HCT116 (cell line): ENCODE data around the gene DNAH10. TPM values are rescaled to one million over a fixed set of nuclear protein-coding genes. Genes with fewer than 3 reads are reported as not detected.
A peak's percentile ranks its signal among the peaks of the same experiment; 100 is the strongest.

Experiments
- ATAC-seq: fragments of 200-7000 bp; cut with Tn5 transposase; 2 replicates; pipeline ENCODE4 v1.9.1; 2020; ENCODE audit warnings: mild to moderate bottlenecking, moderate library complexity
- BruUV-seq: library from RNA; stranded (reverse); fragments of 400-500 nt; replicated peaks from 2 replicates; lab custom pipeline; 2021; lab: Mats Ljungman, UMichigan
- CTCF ChIA-PET: fragments of 300-600 bp; sonication (Branson Sonifier 250); formaldehyde crosslinking; loops from one replicate; lab custom pipeline; 2021; ENCODE audit warnings: antibody characterized with exemption; lab: Charles Lee
- POLR2A ChIA-PET: fragments of 300-600, 350-600 bp; sonication (Branson Sonifier 250); formaldehyde crosslinking; loops from one replicate; lab custom pipeline; 2021; ENCODE audit warnings: antibody characterized with exemption; lab: Charles Lee
- RAD21 ChIA-PET, 2 experiments: fragments of 300-600 bp; sonication (Branson Sonifier 250); formaldehyde crosslinking; loops; one replicate each; lab custom pipeline; 2023; ENCODE audit warnings: low total read pairs in 2 of 2; ENCODE audit not compliant: uncharacterized antibody in 2 of 2, unreplicated experiment in 2 of 2, low non-redundant PET in 1 of 2; lab: Charles Lee
- DNase-seq: peaks from one replicate; pipeline ENCODE4 v3.0.0-alpha.2; 2010; ENCODE audit warnings: low read depth, low spot score
- H2AFZ ChIP-seq: fragments of 200-600 bp; shearing (Covaris generic), sonication (generic); 2 replicates; pipeline ENCODE4 v1.6.1; 2017; ENCODE audit warnings: low read depth, mixed run types, mixed read lengths, antibody characterized with exemption, low read length; ENCODE audit not compliant: poor library complexity, severe bottlenecking
- H3K27ac ChIP-seq: 2 replicates; pipeline ENCODE4 v1.5.1; 2012; ENCODE audit warnings: low read depth, low read length
- H3K27me3 ChIP-seq: fragments of 200-600 bp; sonication (generic); 2 replicates; pipeline ENCODE4 v1.6.1; 2016; ENCODE audit warnings: mixed run types, low read length, mixed read lengths; ENCODE audit not compliant: insufficient read depth
- H3K36me3 ChIP-seq, 2 experiments: fragments of 200-500 bp in 1 of 2; fragments of 200-600 bp in 1 of 2; sonication (Bioruptor generic) in 1 of 2; sonication (generic) in 1 of 2; 2 replicates each; pipeline versions ENCODE4 v1.5.1 to v1.6.1; 2014 to 2016; ENCODE audit warnings: low read length in 2 of 2, inconsistent platforms in 1 of 2, mixed read lengths in 1 of 2, mixed run types in 1 of 2; ENCODE audit not compliant: insufficient read depth in 2 of 2, control insufficient read depth in 1 of 2
- H3K4me1 ChIP-seq, 2 experiments: fragments of 200-600 bp in 1 of 2; sonication (generic) in 1 of 2; 2 replicates each; pipeline versions ENCODE4 v1.5.1 to v1.6.1; 2012 to 2017; ENCODE audit warnings: low read length in 2 of 2, inconsistent platforms in 1 of 2, mild to moderate bottlenecking in 1 of 2, mixed read lengths in 1 of 2, mixed run types in 1 of 2, moderate library complexity in 1 of 2; ENCODE audit not compliant: insufficient read depth in 2 of 2, control insufficient read depth in 1 of 2
- H3K4me2 ChIP-seq: fragments of 200-600 bp; sonication (generic); 2 replicates; pipeline ENCODE4 v1.6.1; 2017; ENCODE audit warnings: mixed run types, low read length, mixed read lengths
- H3K4me3 ChIP-seq, 2 experiments: fragments of 200-600 bp in 1 of 2; sonication (generic) in 1 of 2; replicated peaks in 1 of 2; 2 replicates each; pipeline ENCODE4 v1.5.1; 2011 to 2016; ENCODE audit warnings: low read length in 2 of 2, control low read depth in 1 of 2, low read depth in 1 of 2, mild to moderate bottlenecking in 1 of 2, mixed read lengths in 1 of 2, mixed run types in 1 of 2
- H3K79me2 ChIP-seq: fragments of 200-600 bp; sonication (generic); 2 replicates; pipeline ENCODE4 v1.6.1; 2017; ENCODE audit warnings: mild to moderate bottlenecking, mixed run types, low read length, moderate library complexity, mixed read lengths; ENCODE audit not compliant: insufficient read depth
- H3K9ac ChIP-seq: fragments of 200-600 bp; sonication (generic); 2 replicates; pipeline ENCODE4 v1.6.1; 2016; ENCODE audit warnings: low read length, mixed read lengths
- H3K9me2 ChIP-seq: fragments of 200-600 bp; sonication (generic), shearing (Covaris generic); 2 replicates; pipeline ENCODE4 v1.6.1; 2017; ENCODE audit warnings: mixed run types, mild to moderate bottlenecking, moderate library complexity; ENCODE audit not compliant: insufficient read depth
- H3K9me3 ChIP-seq, 2 experiments: fragments of 200-500 bp in 1 of 2; fragments of 200-600 bp in 1 of 2; sonication (Bioruptor generic) in 1 of 2; sonication (generic) in 1 of 2; 2 replicates each; pipeline ENCODE4 v1.6.1; 2014 to 2017; ENCODE audit warnings: low read length in 2 of 2, mixed read lengths in 2 of 2, inconsistent platforms in 1 of 2, low read depth in 1 of 2, mild to moderate bottlenecking in 1 of 2, mixed run types in 1 of 2, moderate library complexity in 1 of 2; ENCODE audit not compliant: control insufficient read depth in 1 of 2, insufficient read depth in 1 of 2
- H4K20me1 ChIP-seq: fragments of 200-600 bp; sonication (generic), shearing (Covaris generic); 2 replicates; pipeline ENCODE4 v1.6.1; 2017; ENCODE audit warnings: mixed run types, mild to moderate bottlenecking, moderate library complexity; ENCODE audit not compliant: insufficient read depth
- CEBPB ChIP-seq: IDR thresholded peaks from 2 replicates; pipeline ENCODE4 v1.6.1; 2012; ENCODE audit warnings: low read depth
- EGR1 ChIP-seq: IDR thresholded peaks from 2 replicates; pipeline ENCODE4 v1.6.1; 2012; ENCODE audit warnings: low read depth
- ELF1 ChIP-seq: IDR thresholded peaks from 2 replicates; pipeline ENCODE4 v1.6.1; 2012; ENCODE audit warnings: low read depth, borderline replicate concordance
- EZH2 ChIP-seq: fragments of 200-600 bp; sonication (generic); IDR thresholded peaks from 2 replicates; pipeline ENCODE4 v1.6.1; 2017; ENCODE audit warnings: antibody characterized with exemption, mixed run types
- EZH2phosphoT487 ChIP-seq: fragments of 200-600 bp; IDR thresholded peaks from 2 replicates; pipeline ENCODE4 v1.6.1; 2018; ENCODE audit warnings: antibody characterized with exemption, borderline replicate concordance
- FOSL1 ChIP-seq: IDR thresholded peaks from 2 replicates; pipeline ENCODE4 v1.6.1; 2012; ENCODE audit warnings: low read depth
- JUND ChIP-seq: IDR thresholded peaks from 2 replicates; pipeline ENCODE4 v1.6.1; 2012
- POLR2A ChIP-seq: IDR thresholded peaks from 2 replicates; pipeline ENCODE4 v1.7.0; 2011; ENCODE audit warnings: borderline replicate concordance; ENCODE audit not compliant: insufficient read depth, insufficient read length; ENCODE audit errors: extremely low read depth
- SP1 ChIP-seq: IDR thresholded peaks from 2 replicates; pipeline ENCODE4 v1.6.1; 2012; ENCODE audit warnings: low read depth
- SRF ChIP-seq: IDR thresholded peaks from 2 replicates; pipeline ENCODE4 v1.6.1; 2012; ENCODE audit warnings: low read depth
- TCF7L2 ChIP-seq: IDR thresholded peaks from 2 replicates; pipeline ENCODE4 v1.7.0; 2011; ENCODE audit warnings: borderline replicate concordance, inconsistent platforms; ENCODE audit not compliant: insufficient read depth, insufficient read length; ENCODE audit errors: extremely low read depth
- YY1 ChIP-seq: IDR thresholded peaks from 2 replicates; pipeline ENCODE4 v1.6.1; 2011; ENCODE audit warnings: low read length, low read depth, moderate library complexity, mild to moderate bottlenecking; ENCODE audit not compliant: insufficient replicate concordance; ENCODE audit errors: extremely low read depth
- ZNF274 ChIP-seq: fragments of 200-500 bp; sonication (Bioruptor generic); IDR thresholded peaks from 2 replicates; pipeline ENCODE4 v1.6.1; 2014; ENCODE audit warnings: mild to moderate bottlenecking, low read depth, low read length, inconsistent platforms
- intact Hi-C: fragments of 100-400 bp; cut with micrococcal nuclease; formaldehyde crosslinking; loops from 2 replicates; pipeline ENCODE4 v1.10.0; 2022
- total RNA-seq: library from RNA; stranded (reverse); gene quantifications from one replicate; pipeline ENCODE4 v1.2.1, GENCODE V29; 2021; ENCODE audit not compliant: unreplicated experiment
- TF ChIP-seq, protein P1 (sequence below): IDR thresholded peaks from 2 replicates; pipeline ENCODE4 v1.6.1; 2012
- TF ChIP-seq, protein P2 (sequence below): IDR thresholded peaks from 2 replicates; pipeline ENCODE4 v1.6.1; 2012
- TF ChIP-seq, protein P3 (sequence below): IDR thresholded peaks from 2 replicates; pipeline ENCODE4 v1.6.1; 2012; ENCODE audit warnings: low read depth

The DNAH10 gene
- total RNA-seq, 1 experiment from 2014 or later: 1.3 TPM

DNA sequence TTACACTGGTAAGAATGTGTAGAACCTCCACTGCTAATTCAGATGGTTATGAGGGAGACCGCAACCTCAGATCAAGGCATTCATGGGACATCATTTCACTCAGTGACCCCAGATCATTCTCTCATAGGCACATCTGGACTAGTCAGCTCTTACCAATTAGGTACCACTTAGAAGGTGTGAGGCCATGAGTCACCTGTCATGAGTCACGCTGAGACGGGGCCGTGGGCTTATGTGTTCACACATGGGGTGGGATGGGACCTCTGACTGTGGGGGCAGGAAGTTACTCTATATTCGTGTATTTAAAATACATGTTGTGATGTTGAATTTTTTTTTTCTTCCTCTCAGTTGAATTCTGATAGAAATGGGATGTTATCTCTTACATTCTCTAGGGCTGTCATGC is 154.6 kb downstream of the DNAH10 start:
- no peaks in the 10 kb centered on the region for H3K27me3 ChIP-seq
- ChIA-PET CTCF (interaction anchor here (0.8 to 2.7 kb wide), 2 partner anchors 11 to 59 kb away, joined by 3 to 8 read pairs; no protein-coding TSS in a partner anchor), POLR2A (no interaction called here), RAD21 (no interaction called here)
- H3K4me3 ChIP-seq: no peak overlapping the region
- no peaks in the 10 kb centered on the region for H4K20me1 ChIP-seq
- H3K4me1 ChIP-seq: peaks cover 0 to 7% of the 10 kb centered on the region in 2 experiments; a peak in 2 of 4 replicates
- H3K27ac ChIP-seq: no peak overlapping the region
- no peak; the same call in 1 of the 2 replicates for ATAC-seq
- intact Hi-C loops: no loop called here
- H3K9me2 ChIP-seq: no peaks in the 10 kb centered on the region
- DNase-seq: no peak
- H3K79me2 ChIP-seq: no peaks in the 10 kb centered on the region
- no TSS peak for BruUV-seq
- TF ChIP-seq JUND (peak; percentile 40; the same call in 1 of the 2 replicates), FOSL1 (peak; percentile 66), CEBPB (no peak)
- TF ChIP-seq, protein P1, sequence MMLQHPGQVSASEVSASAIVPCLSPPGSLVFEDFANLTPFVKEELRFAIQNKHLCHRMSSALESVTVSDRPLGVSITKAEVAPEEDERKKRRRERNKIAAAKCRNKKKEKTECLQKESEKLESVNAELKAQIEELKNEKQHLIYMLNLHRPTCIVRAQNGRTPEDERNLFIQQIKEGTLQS: no peak
- TF ChIP-seq, protein P2, sequence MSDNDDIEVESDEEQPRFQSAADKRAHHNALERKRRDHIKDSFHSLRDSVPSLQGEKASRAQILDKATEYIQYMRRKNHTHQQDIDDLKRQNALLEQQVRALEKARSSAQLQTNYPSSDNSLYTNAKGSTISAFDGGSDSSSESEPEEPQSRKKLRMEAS: 0 out of 2 replicates have a peak, but pooled peaks have one; percentile 16
- H3K36me3 ChIP-seq: no peaks in the 10 kb centered on the region
- H2AFZ ChIP-seq: no peak overlapping the region
- no peaks in the 10 kb centered on the region for H3K9me3 ChIP-seq
- H3K4me2 ChIP-seq: no peak overlapping the region
- H3K9ac ChIP-seq: no peak overlapping the region

DNA sequence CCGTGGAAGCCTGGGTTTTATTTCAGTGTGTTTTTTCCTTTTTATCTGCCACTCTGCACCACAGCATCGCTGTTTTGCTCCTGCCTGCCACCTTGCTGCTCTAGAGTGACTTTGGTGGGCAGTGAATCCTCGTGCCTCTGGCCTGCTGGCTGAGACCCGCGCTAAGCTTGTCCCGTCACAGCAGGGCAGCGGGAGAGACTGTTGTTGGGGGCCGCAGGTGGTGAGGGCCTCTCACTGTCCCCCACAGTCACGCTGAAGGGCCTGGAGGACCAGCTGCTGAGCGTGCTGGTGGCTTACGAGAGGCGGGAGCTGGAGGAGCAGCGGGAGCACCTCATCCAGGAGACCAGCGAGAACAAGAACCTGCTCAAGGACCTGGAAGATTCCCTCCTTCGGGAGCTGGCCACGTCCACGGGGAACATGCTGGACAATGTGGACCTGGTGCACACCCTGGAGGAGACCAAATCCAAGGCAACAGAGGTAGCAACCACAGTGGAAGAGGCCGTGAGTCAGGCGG is 155.3 kb downstream of the DNAH10 start:
- BruUV-seq: no TSS peak
- intact Hi-C loops: no loop called here
- ATAC-seq: no peak

More for the DNA sequence above, 155.3 kb downstream of the DNAH10 start:
- no peak overlapping the region for H3K9ac ChIP-seq
- H3K4me2 ChIP-seq: no peak overlapping the region
- H4K20me1 ChIP-seq: no peaks in the 10 kb centered on the region
- peaks cover 0 to 7% of the 10 kb centered on the region in 2 experiments; a peak in 2 of 4 replicates for H3K4me1 ChIP-seq
- H3K36me3 ChIP-seq: no peaks in the 10 kb centered on the region
- ChIA-PET POLR2A (no interaction called here), CTCF (interaction anchor here (0.8 to 2.7 kb wide), 2 partner anchors 12 to 58 kb away, joined by 3 to 8 read pairs; no protein-coding TSS in a partner anchor), RAD21 (no interaction called here)
- H3K9me2 ChIP-seq: no peaks in the 10 kb centered on the region
- H3K4me3 ChIP-seq: no peak overlapping the region
- no peak overlapping the region for H3K27ac ChIP-seq
- no peak for DNase-seq
- no peak for TF ChIP-seq SP1
- no peak for TF ChIP-seq ELF1
- TF ChIP-seq, protein P2: no peak
- TF ChIP-seq ZNF274: no peak
- no peak for TF ChIP-seq SRF
- TF ChIP-seq YY1: no peak
- no peak for TF ChIP-seq POLR2A
- no peak for TF ChIP-seq EGR1
- TF ChIP-seq, protein P3, sequence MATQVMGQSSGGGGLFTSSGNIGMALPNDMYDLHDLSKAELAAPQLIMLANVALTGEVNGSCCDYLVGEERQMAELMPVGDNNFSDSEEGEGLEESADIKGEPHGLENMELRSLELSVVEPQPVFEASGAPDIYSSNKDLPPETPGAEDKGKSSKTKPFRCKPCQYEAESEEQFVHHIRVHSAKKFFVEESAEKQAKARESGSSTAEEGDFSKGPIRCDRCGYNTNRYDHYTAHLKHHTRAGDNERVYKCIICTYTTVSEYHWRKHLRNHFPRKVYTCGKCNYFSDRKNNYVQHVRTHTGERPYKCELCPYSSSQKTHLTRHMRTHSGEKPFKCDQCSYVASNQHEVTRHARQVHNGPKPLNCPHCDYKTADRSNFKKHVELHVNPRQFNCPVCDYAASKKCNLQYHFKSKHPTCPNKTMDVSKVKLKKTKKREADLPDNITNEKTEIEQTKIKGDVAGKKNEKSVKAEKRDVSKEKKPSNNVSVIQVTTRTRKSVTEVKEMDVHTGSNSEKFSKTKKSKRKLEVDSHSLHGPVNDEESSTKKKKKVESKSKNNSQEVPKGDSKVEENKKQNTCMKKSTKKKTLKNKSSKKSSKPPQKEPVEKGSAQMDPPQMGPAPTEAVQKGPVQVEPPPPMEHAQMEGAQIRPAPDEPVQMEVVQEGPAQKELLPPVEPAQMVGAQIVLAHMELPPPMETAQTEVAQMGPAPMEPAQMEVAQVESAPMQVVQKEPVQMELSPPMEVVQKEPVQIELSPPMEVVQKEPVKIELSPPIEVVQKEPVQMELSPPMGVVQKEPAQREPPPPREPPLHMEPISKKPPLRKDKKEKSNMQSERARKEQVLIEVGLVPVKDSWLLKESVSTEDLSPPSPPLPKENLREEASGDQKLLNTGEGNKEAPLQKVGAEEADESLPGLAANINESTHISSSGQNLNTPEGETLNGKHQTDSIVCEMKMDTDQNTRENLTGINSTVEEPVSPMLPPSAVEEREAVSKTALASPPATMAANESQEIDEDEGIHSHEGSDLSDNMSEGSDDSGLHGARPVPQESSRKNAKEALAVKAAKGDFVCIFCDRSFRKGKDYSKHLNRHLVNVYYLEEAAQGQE: no peak
- TF ChIP-seq EZH2: no peak
- TF ChIP-seq TCF7L2: no peak
- no peak for TF ChIP-seq EZH2phosphoT487
- TF ChIP-seq CEBPB: no peak
- H2AFZ ChIP-seq: no peak overlapping the region
- no peaks in the 10 kb centered on the region for H3K9me3 ChIP-seq
- H3K79me2 ChIP-seq: no peaks in the 10 kb centered on the region
- H3K27me3 ChIP-seq: no peaks in the 10 kb centered on the region
